ENCODE results near the gene ANKH. TPM values are rescaled to one million over a fixed set of nuclear protein-coding genes. Genes with fewer than 3 reads are reported as not detected.

ANKH gene
- total and polyA plus RNA-seq, 2 of the 13 experiments (the other 11 are each of a cell fraction or from before 2014, with no cell fraction given) = 25.0 to 36.0 TPM

GRCh38 chr5:14672082-14672481, 199.5 kb downstream of the ANKH start:
- H3K4me1 ChIP-seq (ENCODE audit: insufficient read depth, low read length) = peaks cover 61% of the 10 kb centered on the region
- peaks cover 99% of the 10 kb centered on the region for H3K79me2 ChIP-seq (ENCODE audit: insufficient read depth, low read length)
- DNase-seq (ENCODE audit: low spot score) (no peak), FAIRE-seq (no peak), ATAC-seq (no peak)
- in situ Hi-C loops (cut with HindIII; ENCODE audit: extremely low pct_ligation_motif_present, low pct_unique_long_range_greater_than_20kb) = no loop called here
- intact Hi-C loops (cut with micrococcal nuclease; ENCODE audit: unreplicated experiment) = no loop called here
- ChIA-PET POLR2A (no interaction called here), CTCF (ENCODE audit: low intra/inter-chr PET ratio, low total read pairs) (no interaction called here)
- no peak overlapping the region for H2AFZ ChIP-seq (ENCODE audit: low read length)
- no peaks in the 10 kb centered on the region for H3K27me3 ChIP-seq (ENCODE audit: control insufficient read depth in 1 of 2, insufficient read depth in 2 of 2, low read length in 2 of 2)
- H3K4me3 ChIP-seq (replicated peaks in 1 of 3; ENCODE audit: insufficient read depth in 1 of 3, low read depth in 2 of 3, low read length in 3 of 3) = no peak overlapping the region
- peaks cover 19% of the 10 kb centered on the region for H4K20me1 ChIP-seq (ENCODE audit: insufficient read depth, low read length)
- H3K9ac ChIP-seq (ENCODE audit: insufficient read depth, low read depth, low read length) = no peak overlapping the region
- H3K9me3 ChIP-seq (ENCODE audit: low read length) = no peaks in the 10 kb centered on the region
- H3K36me3 ChIP-seq (replicated peaks in 1 of 2; ENCODE audit: control insufficient read depth in 1 of 2, insufficient read depth in 2 of 2, low read length in 2 of 2) = peaks cover 2 to 29% of the 10 kb centered on the region in 2 experiments; a peak in 4 of 5 replicates
- no peak for TF ChIP-seq RBM22 (optimal IDR thresholded peaks at IDR 0.05; ENCODE audit: low read length)
- no peak for TF ChIP-seq TRAFD1 (CRISPR knock-in tag; IDR thresholded peaks at IDR 0.05; ENCODE audit: borderline replicate concordance)
- TF ChIP-seq ADNP (CRISPR knock-in tag; IDR thresholded peaks at IDR 0.05) = no peak
- no peak for TF ChIP-seq MYC (CRISPR knock-in tag; IDR thresholded peaks at IDR 0.05; ENCODE audit: borderline replicate concordance)
- TF ChIP-seq GABPA (IDR thresholded peaks at IDR 0.05; ENCODE audit: low read depth, low read length) = no peak
- no peak for TF ChIP-seq GABPA (CRISPR knock-in tag; IDR thresholded peaks at IDR 0.05; ENCODE audit: low read depth)
- TF ChIP-seq CREBL2 (CRISPR knock-in tag; IDR thresholded peaks at IDR 0.05; ENCODE audit: borderline replicate concordance) = no peak
- no peak for TF ChIP-seq MED13 (CRISPR knock-in tag; IDR thresholded peaks at IDR 0.05)
- TF ChIP-seq ZNF841 (CRISPR knock-in tag; IDR thresholded peaks at IDR 0.05; ENCODE audit: borderline replicate concordance) = no peak
- no peak overlapping the region for H3K4me2 ChIP-seq (ENCODE audit: low read depth, low read length)
- no TSS peak for BruUV-seq (replicated peaks)
- 83% methylated on average over 4 of the region's 4 CpGs for WGBS (ENCODE audit: low lambda C conversion rate)
- no peak overlapping the region for H3K27ac ChIP-seq (ENCODE audit: extremely low read length, insufficient read depth, low read length)
